K562 (cell line): ENCODE results near the gene NAT14. TPM values are rescaled to one million over a fixed set of nuclear protein-coding genes. Genes with fewer than 3 reads are reported as not detected.

Experiments
- ARHGAP35 ChIP-seq: fragments of 450-650 bp; IDR thresholded peaks from 2 replicates; pipeline ENCODE4 v1.6.1; 2018; ENCODE audit not compliant: partially characterized antibody
- ARID2 ChIP-seq: fragments of 450-650 bp; IDR thresholded peaks from 2 replicates; pipeline ENCODE4 v1.6.1; 2017; ENCODE audit warnings: antibody characterized with exemption, mild to moderate bottlenecking
- E4F1 ChIP-seq: fragments of 250-450 bp; sonication (Bioruptor Pico); IDR thresholded peaks from 2 replicates; pipeline ENCODE4 v1.5.0; 2021; ENCODE audit warnings: mild to moderate bottlenecking, borderline replicate concordance
- GABPB1 ChIP-seq: sonication (generic); formaldehyde crosslinking; IDR thresholded peaks from 2 replicates; pipeline ENCODE4 v1.8.0; 2022; ENCODE audit warnings: mild to moderate bottlenecking, missing genetic modification reagents
- MBD1 ChIP-seq: fragments of 250-450 bp; sonication (Bioruptor Pico); IDR thresholded peaks from 2 replicates; pipeline ENCODE4 v1.8.0; 2022; ENCODE audit warnings: inconsistent platforms
- PCBP1 ChIP-seq: fragments of 200-400 bp; formaldehyde crosslinking; IDR thresholded peaks from 2 replicates; pipeline ENCODE4 v1.6.1; 2018; ENCODE audit warnings: mild to moderate bottlenecking, low read depth, low read length; ENCODE audit not compliant: poor library complexity, severe bottlenecking
- RB1 ChIP-seq: fragments of 450-650 bp; IDR thresholded peaks from 2 replicates; pipeline ENCODE4 v1.6.1; 2017; ENCODE audit warnings: low read depth, mild to moderate bottlenecking
- SLC30A9 ChIP-seq: fragments of 250-450 bp; sonication (Bioruptor Pico); IDR thresholded peaks from 2 replicates; pipeline ENCODE4 v1.8.0; 2022; ENCODE audit warnings: mild to moderate bottlenecking, moderate library complexity
- ZC3H4 ChIP-seq: sonication (generic); formaldehyde crosslinking; IDR thresholded peaks from 2 replicates; pipeline ENCODE4 v1.9.0; 2021; ENCODE audit warnings: missing genetic modification reagents, borderline replicate concordance
- ZMIZ1 ChIP-seq, 2 experiments: fragments of 150-350 bp in 1 of 2; IDR thresholded peaks; 2 replicates each; pipeline ENCODE4 v1.6.1; 2012 to 2016; ENCODE audit warnings: low read depth in 2 of 2, low read length in 2 of 2, mild to moderate bottlenecking in 1 of 2, moderate library complexity in 1 of 2
- ZNF431 ChIP-seq: sonication (generic); formaldehyde crosslinking; IDR thresholded peaks from 2 replicates; pipeline ENCODE4 v1.8.0; 2022; ENCODE audit warnings: mild to moderate bottlenecking, missing genetic modification reagents
- polyA plus RNA-seq, 8 experiments: library from polyadenylated mRNA; depleted of rRNA in 4 of 8; stranded (reverse) in 5 of 8; unstranded in 3 of 8; fragments of >200 nt; fragmentation: Nextera tagmentation in 2 of 8; fragmentation: Illumina TruSeq in 1 of 8; extraction: Ambion mirVana in 2 of 8; extraction: Trizol in 1 of 8; gene quantifications; 2 replicates each; pipeline versions ENCODE4 v1.2.1 to v1.2.3, GENCODE V29; 2011 to 2014; ENCODE audit warnings: inconsistent platforms in 1 of 8, missing spikeins in 1 of 8
- total RNA-seq, 7 experiments: library from RNA; depleted of rRNA in 6 of 7; stranded (reverse); fragments of >200 nt in 6 of 7; fragmentation: Illumina TruSeq in 2 of 7; extraction: Trizol in 2 of 7; gene quantifications; 2 replicates each; pipeline versions ENCODE4 v1.2.1 to v1.2.3, GENCODE V29; 2011 to 2021; ENCODE audit warnings: low replicate concordance in 1 of 7

NAT14 gene
- total and polyA plus RNA-seq, 9 of the 15 experiments (the other 6 are each of a cell fraction or from before 2014, with no cell fraction given) = 2.4 to 77.0 (median 26.7) TPM

- TF ChIP-seq GABPB1 (0 out of 2 replicates have a peak, but pooled peaks have one; percentile 1), ARHGAP35 (no peak), RB1 (peak; percentile 16), PCBP1 (no peak), ZC3H4 (CRISPR knock-in tag) (no peak), ARID2 (no peak), ZNF431 (CRISPR knock-in tag) (no peak), SLC30A9 (CRISPR knock-in tag) (no peak), MBD1 (CRISPR knock-in tag) (no peak), E4F1 (CRISPR knock-in tag) (no peak), ZMIZ1 (IDR thresholded peaks at IDR 0.05; ENCODE audit: low read depth in 2 of 2, low read length in 2 of 2) (no peak; a peak in 1 of 4 replicates)
Observed at GRCh38 chr19:55461974-55462626, 22.9 kb upstream of the NAT14 start (continued).
